CD14-positive monocyte (primary cell): ENCODE measurements around the gene SRC. TPM values are rescaled to one million over a fixed set of nuclear protein-coding genes. Genes with fewer than 3 reads are reported as not detected.

Source experiments
- DNase-seq, 3 donors: peaks; one replicate each; pipeline ENCODE4 v3.0.0-alpha.2; 2011 to 2022
- H2AFZ ChIP-seq: 2 replicates; pipeline ENCODE4 v1.6.0; 2012; ENCODE audit warnings: mild to moderate bottlenecking, low read depth, low read length, inconsistent platforms; ENCODE audit not compliant: insufficient read depth, poor library complexity, severe bottlenecking
- H3K27ac ChIP-seq, 2 donors: 1 replicate in 1 of 2; 2 replicates in 1 of 2; pipeline ENCODE4 v1.5.1; 2012 to 2013; ENCODE audit warnings: low read length in 2 of 2, control low read depth in 1 of 2, inconsistent platforms in 1 of 2, low read depth in 1 of 2, mild to moderate bottlenecking in 1 of 2
- H3K27me3 ChIP-seq, 2 donors: one replicate each; pipeline versions ENCODE4 v1.6.0 to v1.6.1; 2011 to 2013; ENCODE audit warnings: low read length in 2 of 2; ENCODE audit not compliant: control insufficient read depth in 2 of 2, insufficient read depth in 2 of 2
- H3K36me3 ChIP-seq, 2 donors: replicated peaks in 1 of 2; 1 replicate in 1 of 2; 2 replicates in 1 of 2; pipeline versions ENCODE4 v1.5.1 to v1.6.1; 2012 to 2013; ENCODE audit warnings: low read length in 2 of 2, control low read depth in 1 of 2, inconsistent platforms in 1 of 2, mild to moderate bottlenecking in 1 of 2; ENCODE audit not compliant: insufficient read depth in 2 of 2, control insufficient read depth in 1 of 2
- H3K4me1 ChIP-seq, 2 donors: 1 replicate in 1 of 2; 2 replicates in 1 of 2; pipeline versions ENCODE4 v1.5.1 to v1.6.1; 2012 to 2013; ENCODE audit warnings: low read length in 2 of 2, control low read depth in 1 of 2, inconsistent platforms in 1 of 2, mild to moderate bottlenecking in 1 of 2, moderate library complexity in 1 of 2; ENCODE audit not compliant: insufficient read depth in 2 of 2, control insufficient read depth in 1 of 2
- H3K4me2 ChIP-seq: replicated peaks from 2 replicates; pipeline ENCODE3; 2012; ENCODE audit warnings: low read length, moderate library complexity, mild to moderate bottlenecking; ENCODE audit not compliant: poor library complexity, severe bottlenecking; ENCODE audit errors: extremely low read depth
- H3K4me3 ChIP-seq, 3 experiments: fragments of 200-600 bp in 1 of 3; sonication (generic) in 1 of 3; replicated peaks in 1 of 3; 1 replicate in 2 of 3; 2 replicates in 1 of 3; pipeline ENCODE4 v1.5.1; 2011 to 2013; ENCODE audit warnings: low read length in 3 of 3, mild to moderate bottlenecking in 3 of 3, control low read depth in 2 of 3, low read depth in 2 of 3, inconsistent platforms in 1 of 3, moderate library complexity in 1 of 3
- H3K79me2 ChIP-seq: 2 replicates; pipeline ENCODE4 v1.6.0; 2012; ENCODE audit warnings: mild to moderate bottlenecking, control low read depth, inconsistent platforms, low read length, moderate library complexity; ENCODE audit not compliant: insufficient read depth
- H3K9ac ChIP-seq: 2 replicates; pipeline ENCODE4 v1.6.0; 2017; ENCODE audit warnings: low read length, mild to moderate bottlenecking; ENCODE audit not compliant: insufficient read depth, poor library complexity, severe bottlenecking
- H3K9me3 ChIP-seq, 2 donors: replicated peaks in 1 of 2; 1 replicate in 1 of 2; 2 replicates in 1 of 2; pipeline versions ENCODE4 v1.5.1 to v1.6.1; 2012 to 2013; ENCODE audit warnings: low read length in 2 of 2, control low read depth in 1 of 2; ENCODE audit not compliant: control insufficient read depth in 1 of 2, insufficient read depth in 1 of 2
- H4K20me1 ChIP-seq: 2 replicates; pipeline ENCODE4 v1.6.0; 2012; ENCODE audit warnings: mild to moderate bottlenecking, low read length, control low read depth, moderate library complexity; ENCODE audit not compliant: insufficient read depth
- H3K27ac Mint-ChIP-seq, 7 donors: one replicate each; pipeline ENCODE4 v1.8.0; 2020; ENCODE audit warnings: mild to moderate bottlenecking in 7 of 7, mixed read lengths in 7 of 7, moderate library complexity in 6 of 7, inconsistent platforms in 2 of 7
- H3K27me3 Mint-ChIP-seq, 3 donors: one replicate each; pipeline ENCODE4 v1.8.0; 2021 to 2022; ENCODE audit warnings: low read depth in 3 of 3, mild to moderate bottlenecking in 3 of 3, mixed read lengths in 3 of 3, moderate library complexity in 3 of 3, inconsistent platforms in 1 of 3
- H3K36me3 Mint-ChIP-seq, 2 donors: one replicate each; pipeline ENCODE4 v1.8.0; 2020; ENCODE audit warnings: mixed read lengths in 2 of 2, inconsistent platforms in 1 of 2, mild to moderate bottlenecking in 1 of 2
- H3K4me1 Mint-ChIP-seq: one replicate; pipeline ENCODE4 v1.8.0; 2020; ENCODE audit warnings: mild to moderate bottlenecking, mixed read lengths
- H3K4me3 Mint-ChIP-seq, 2 donors: one replicate each; pipeline ENCODE4 v1.8.0; 2020; ENCODE audit warnings: mild to moderate bottlenecking in 2 of 2, mixed read lengths in 2 of 2, moderate library complexity in 1 of 2
- H3K9me3 Mint-ChIP-seq, 7 donors: one replicate each; pipeline ENCODE4 v1.8.0; 2020 to 2022; ENCODE audit warnings: mixed read lengths in 7 of 7, mild to moderate bottlenecking in 6 of 7, moderate library complexity in 6 of 7, inconsistent platforms in 2 of 7
- CTCF ChIP-seq: fragments of 200-600 bp; IDR thresholded peaks from one replicate; pipeline ENCODE4 v1.8.0; 2022; ENCODE audit warnings: antibody characterized with exemption, mild to moderate bottlenecking
- WGBS: methylation state at CpG from one replicate; pipeline ENCODE4 v1.1.5; 2013; ENCODE audit warnings: missing lambda C conversion rate; ENCODE audit not compliant: insufficient coverage; 5-methylcytosine and 5-hydroxymethylcytosine counted together
- intact Hi-C, 2 donors: fragments of 100-400 bp; cut with micrococcal nuclease; formaldehyde crosslinking; loops; one replicate each; pipeline versions ENCODE4 v1.15.0 to v1.15.1; 2023
- polyA plus RNA-seq, 3 donors: library from polyadenylated mRNA; depleted of rRNA in 1 of 3; unstranded in 2 of 3; stranded (reverse) in 1 of 3; fragments of 300-500 nt in 2 of 3; fragments of >200 nt in 1 of 3; fragmentation: Illumina TruSeq in 2 of 3; gene quantifications; 1 replicate in 2 of 3; 2 replicates in 1 of 3; pipeline ENCODE4 v1.2.3, GENCODE V29; 2012 to 2021

Gene SRC
- polyA plus RNA-seq, 3 donors, result 4.9 to 55.1 (median 6.8) TPM

- Histone ChIP-seq H3K36me3 (peaks cover 64 to 98% of the 10 kb centered on the region in 2 donors), H3K79me2 (peaks cover 75% of the 10 kb centered on the region), H3K27me3 (no peaks in the 10 kb centered on the region), H3K4me1 (peaks cover 2 to 3% of the 10 kb centered on the region in 2 donors), H3K4me3 (no peak overlapping the region), H3K9ac (no peak overlapping the region), H3K9me3 (no peaks in the 10 kb centered on the region), H4K20me1 (peaks cover 24% of the 10 kb centered on the region), H3K27ac (peak overlapping the region in 1 of 2 donors; percentile 22), H2AFZ (no peak overlapping the region), H3K4me2 (no peak overlapping the region)
- Mint-ChIP-seq H3K4me3 (no peak overlapping the region), H3K36me3 (peaks cover 84 to 95% of the 10 kb centered on the region in 2 donors), H3K27ac (peak overlapping the region in 6 of 7 donors; percentile 15 to 52 (median 26)), H3K27me3 (no peaks in the 10 kb centered on the region), H3K4me1 (peaks cover 14% of the 10 kb centered on the region), H3K9me3 (peaks cover 0 to 2% (median 0%) of the 10 kb centered on the region in 7 donors)
- 99% methylated on average over 16 of the region's 16 CpGs for WGBS
- intact Hi-C loops, result loop anchor here in 1 of 2 donors (10.0 kb wide), 1 partner anchor 75 kb away; no protein-coding TSS in a partner anchor
- no peak for DNase-seq
- TF ChIP-seq CTCF, result no peak
These were observed 35.9 kb upstream of the SRC start for GRCh38 chr20:37309936-37310590.

GRCh38 chr20:37310951-37311350, 35.0 kb upstream of the SRC start:
- peaks cover 21% of the 10 kb centered on the region for H4K20me1 ChIP-seq
- no peak overlapping the region for H3K4me3 ChIP-seq
- no peak for TF ChIP-seq CTCF
- peak overlapping the region in 1 of 2 donors; percentile 23 for H3K27ac ChIP-seq
- no peak overlapping the region for H3K9ac ChIP-seq
- H3K4me1 ChIP-seq, result peaks cover 11 to 12% of the 10 kb centered on the region in 2 donors
- Mint-ChIP-seq H3K4me3 (no peak overlapping the region), H3K36me3 (peaks cover 82 to 96% of the 10 kb centered on the region in 2 donors), H3K4me1 (peaks cover 23% of the 10 kb centered on the region), H3K9me3 (peaks cover 0 to 2% (median 0%) of the 10 kb centered on the region in 7 donors), H3K27ac (peak overlapping the region in 4 of 7 donors; percentile 5 to 87 (median 60)), H3K27me3 (no peaks in the 10 kb centered on the region)
- H3K79me2 ChIP-seq, result peaks cover 66% of the 10 kb centered on the region
- H3K27me3 ChIP-seq, result no peaks in the 10 kb centered on the region
- DNase-seq, result no peak
- H3K4me2 ChIP-seq, result no peak overlapping the region
- intact Hi-C loops, result loop anchor here in 1 of 2 donors (10.0 kb wide), 1 partner anchor 74 kb away; no protein-coding TSS in a partner anchor
- peaks cover 61 to 93% of the 10 kb centered on the region in 2 donors for H3K36me3 ChIP-seq
- H3K9me3 ChIP-seq, result no peaks in the 10 kb centered on the region
- 97% methylated on average over 11 of the region's 11 CpGs for WGBS
- no peak overlapping the region for H2AFZ ChIP-seq
